SKM-1 (cell line): Measurements from ENCODE around the gene STK11.

Source experiments
- DNase-seq: peaks from one replicate; lab custom pipeline; 2025; ENCODE audit not compliant: unreplicated experiment; lab: John Stamatoyannopoulos, UW

Gene STK11

DNA sequence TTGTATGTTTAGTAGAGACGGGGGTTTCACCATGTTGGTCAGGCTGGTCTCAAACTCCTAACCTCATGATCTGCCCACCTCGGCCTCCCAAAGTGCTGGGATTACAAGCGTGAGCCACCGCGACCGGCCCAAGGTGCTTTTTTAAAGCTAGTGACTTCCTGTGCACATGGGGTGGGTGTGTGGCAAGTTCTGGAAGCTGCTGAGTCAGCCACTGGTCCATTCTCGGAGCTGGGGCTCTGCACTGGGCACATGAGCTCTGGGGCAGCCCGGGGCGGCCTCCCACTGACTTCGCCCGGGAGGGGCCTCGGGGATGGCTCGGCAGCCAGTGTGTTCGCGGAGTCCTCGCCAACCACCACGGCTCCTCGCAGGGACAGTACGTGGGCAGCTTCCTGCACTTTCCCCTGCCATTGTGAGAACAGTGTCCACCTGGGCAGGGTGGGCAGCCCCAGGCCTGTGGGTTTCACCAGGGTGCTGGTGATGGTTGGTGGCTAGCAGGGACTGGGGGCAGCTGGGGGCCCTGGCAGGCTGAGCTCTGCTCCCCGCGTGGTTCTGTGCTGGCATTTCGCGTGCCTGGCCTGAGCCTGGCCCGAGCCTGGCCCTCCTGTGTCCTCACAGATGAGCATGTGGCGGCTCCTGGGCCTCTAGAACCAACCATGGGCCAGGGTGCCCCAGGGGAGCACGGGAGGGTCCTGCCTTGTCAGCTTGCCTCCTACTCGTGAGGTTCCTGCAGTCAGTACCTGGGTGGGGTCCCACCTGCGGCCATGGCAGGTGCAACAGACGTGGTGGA is 20.1 kb downstream of the STK11 start:
- DNase-seq = no peak

DNA sequence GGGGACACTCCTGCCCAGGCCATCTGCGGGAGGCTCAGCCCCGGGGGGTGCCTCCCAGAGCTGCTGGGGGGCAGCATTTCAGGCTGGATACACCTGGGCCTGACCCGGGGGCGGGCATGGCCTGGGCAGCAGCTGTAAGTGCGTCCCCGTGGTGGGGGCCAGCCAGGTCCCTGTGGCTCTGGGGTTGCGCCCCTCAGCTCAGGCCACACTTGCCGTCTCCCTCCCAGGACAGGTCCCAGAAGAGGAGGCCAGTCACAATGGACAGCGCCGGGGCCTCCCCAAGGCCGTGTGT is 20.6 kb downstream of the STK11 start:
- DNase-seq = no peak

DNA sequence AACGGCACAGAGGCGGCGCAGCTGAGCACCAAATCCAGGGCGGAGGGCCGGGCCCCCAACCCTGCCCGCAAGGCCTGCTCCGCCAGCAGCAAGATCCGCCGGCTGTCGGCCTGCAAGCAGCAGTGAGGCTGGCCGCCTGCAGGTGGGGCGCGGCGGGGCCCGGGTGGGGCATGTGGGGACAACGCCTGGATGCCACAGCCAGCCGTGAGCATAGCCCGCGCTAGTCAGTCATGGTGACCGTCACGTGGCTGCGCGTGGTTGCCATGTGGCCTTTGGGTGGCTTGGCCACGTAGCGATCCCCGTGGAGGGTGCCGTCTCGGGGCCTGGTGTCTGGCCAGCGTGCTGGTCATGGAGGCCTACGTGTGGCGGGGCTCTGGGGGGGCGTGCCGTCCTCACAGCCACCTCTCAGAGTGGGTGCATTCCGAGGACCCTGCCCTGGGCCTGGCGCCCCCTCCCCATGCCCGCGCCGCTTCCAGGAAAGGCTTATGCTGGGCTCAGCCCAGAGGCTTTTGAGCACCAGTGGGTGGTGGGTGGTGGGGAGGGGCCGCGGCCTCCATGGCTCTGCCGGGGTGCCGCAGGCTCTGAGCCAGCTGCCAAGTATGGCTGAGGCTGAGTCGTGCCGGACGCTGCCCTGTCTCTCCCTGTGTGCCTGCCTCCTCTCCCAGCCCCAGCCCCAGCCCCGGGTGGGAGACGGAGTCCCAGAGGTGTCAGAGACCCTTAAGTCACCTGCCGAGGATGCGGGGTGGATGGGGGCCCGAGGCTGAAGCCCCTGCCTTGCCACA is 21.1 kb downstream of the STK11 start:
- no peak for DNase-seq

GRCh38 chr19:1227304-1228054 is 21.9 kb downstream of the STK11 start:
- DNase-seq = no peak

GRCh38 chr19:1228161-1228957 is 22.8 kb downstream of the STK11 start:
- DNase-seq = no peak

DNA sequence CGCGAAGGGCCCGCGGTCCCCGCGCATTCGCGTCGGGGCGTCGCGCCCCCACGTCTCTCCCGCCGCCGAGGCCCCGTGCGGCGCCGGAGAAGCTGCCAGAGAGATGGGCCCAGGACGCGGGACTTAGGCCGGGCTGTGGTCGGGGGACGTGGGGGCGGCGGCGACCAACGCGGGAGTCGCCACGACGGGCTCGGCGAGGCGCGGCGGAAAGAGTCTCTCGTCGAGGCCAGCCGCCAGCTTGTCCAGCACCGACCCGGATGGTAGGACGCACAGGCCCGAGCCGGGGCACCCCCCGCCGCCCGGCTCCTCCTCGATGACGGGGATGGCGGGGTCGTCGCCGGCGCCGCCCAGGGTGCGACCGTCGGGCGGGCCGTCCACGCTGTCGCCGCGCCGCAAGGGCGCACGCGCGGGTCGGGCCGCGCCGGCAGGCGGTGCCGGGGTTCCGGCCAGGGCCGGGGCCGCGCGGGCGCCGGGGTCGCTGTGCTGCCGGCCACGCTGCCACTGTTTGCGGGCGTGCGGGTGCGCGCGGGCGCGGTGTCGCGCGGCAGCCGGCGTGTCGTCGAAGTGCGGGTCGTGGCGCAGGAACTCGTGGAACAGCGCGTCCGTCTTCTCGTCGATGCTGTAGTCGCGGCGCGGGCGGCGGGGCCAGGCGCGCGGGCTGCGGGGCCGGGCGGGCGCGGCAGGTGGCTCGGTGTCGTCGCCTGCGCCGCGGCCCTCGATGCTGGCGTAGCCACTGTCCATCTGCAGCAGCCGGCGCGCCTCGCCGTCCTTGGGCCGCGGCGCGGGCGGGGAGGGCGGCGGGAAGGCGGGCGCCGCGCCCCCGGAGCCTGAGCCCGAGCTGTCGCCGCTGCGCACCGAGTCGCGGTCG is 23.7 kb downstream of the STK11 start:
- DNase-seq = no peak

DNA sequence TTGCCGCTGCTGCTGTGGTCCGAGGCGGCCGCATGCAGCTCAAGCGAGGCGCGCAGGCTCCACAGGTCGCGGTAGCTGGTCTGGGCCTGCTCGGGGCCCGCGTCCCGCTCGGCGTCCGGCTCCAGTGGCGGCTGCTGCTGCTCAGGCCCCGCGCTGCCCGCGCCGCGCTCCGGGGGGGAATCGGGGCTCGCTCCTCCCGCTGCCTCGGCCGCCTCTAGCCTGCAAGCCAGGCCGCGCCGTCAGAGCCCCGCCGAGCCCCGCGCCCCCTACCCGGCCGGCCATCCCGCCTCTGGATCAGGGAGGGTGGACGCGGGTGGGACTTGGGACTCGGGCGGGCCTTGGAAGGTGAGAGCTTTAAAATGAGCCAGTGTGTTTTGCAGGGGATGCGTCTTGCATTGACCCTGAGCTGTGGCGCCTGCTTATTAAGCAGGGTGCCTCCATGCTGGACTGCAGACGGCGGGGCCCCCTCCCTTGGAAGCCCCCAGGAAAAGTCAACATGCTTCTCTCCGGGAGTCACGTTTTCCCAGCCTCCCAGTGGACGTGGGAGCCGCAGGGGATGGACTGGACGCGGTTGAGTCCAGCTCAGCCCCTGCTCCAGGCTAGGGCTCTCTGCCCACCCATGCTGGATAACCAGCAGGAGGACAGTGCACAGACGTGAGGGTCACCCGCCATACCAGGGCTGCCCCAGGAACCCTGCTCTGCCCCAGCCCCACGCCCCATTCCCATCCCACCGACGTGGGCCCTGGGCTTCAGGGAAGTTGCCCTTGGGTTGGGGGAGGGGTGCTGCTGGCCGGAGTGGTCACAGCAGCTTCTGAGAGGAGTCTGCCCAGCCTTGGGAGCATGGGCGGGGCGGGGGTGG is 24.6 kb downstream of the STK11 start:
- no peak for DNase-seq

DNA sequence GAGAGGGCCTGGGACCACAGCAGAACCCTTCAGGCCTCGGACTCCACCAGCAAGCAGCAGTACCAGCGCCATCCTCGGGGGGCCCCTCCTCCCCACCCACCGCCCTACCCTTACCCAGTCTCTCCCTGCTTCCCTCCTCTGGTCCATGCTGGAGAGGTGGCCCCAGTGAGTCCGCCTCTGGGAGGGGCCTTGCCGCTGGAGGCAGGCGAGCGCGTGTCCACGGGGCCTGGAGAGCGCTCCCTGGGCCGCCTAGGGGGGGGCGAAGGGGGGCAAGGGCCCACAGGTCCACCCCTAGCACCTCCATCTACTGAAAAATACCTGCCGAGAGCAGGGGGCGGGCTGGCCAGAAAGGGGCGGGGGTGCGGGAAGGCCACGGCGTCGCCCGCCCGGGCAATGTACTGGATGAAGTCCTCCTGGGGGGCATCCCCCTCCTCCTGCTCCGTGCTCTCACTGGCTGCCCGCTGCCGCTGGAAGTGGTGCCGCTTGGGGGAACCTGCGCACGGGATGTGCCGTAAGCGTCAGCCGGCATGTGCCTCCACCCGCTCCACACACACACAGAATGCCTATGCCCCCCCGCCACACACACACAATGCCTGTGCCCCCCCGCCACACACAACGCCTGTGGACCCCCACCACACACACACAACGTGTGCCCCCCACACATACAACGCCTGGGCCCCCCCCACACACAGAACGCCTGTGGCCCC is 25.4 kb downstream of the STK11 start:
- DNase-seq = no peak

DNA sequence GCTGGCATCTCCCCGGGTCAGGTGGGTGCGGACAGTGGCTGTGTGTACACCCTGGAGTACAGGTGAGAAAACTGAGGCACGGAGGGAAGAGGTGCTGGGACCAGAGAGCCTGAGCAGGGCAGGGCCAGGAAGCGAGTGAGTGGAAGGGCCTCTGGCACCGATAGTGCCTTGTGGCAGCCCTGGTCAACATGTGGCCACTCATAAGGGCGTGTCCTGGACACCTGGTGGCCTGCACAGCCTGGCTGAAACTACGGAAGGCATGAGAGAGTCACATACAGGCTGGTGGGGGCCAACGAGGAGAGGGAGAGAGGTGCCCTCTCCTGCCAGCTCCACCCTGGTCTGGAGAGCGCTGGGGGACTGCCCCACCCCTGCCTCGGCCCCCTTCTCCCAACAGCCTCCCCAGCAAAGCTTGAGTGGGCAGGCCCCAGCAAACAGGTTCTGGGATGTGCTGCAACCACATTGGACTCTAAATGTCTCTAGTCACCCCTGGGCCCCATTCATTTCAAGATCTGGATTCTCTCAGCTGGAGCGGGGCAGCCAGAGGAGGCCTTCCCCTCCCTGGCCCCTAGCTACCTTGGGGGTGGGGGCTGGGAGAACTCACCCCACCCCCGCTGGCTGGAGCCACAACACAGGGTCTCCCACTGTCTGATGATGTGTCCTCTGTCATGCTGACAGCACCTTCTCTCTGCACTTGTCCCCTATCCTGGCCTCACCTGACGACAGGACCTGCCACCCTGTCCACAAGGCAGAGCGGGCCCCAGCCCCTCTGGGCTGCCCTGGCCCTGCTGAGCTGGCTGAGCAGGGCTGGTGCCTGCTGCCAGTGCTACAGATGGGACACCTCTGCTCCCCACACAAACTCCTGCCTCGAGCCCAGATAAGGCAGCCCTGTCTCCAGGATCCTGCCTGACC is 26.4 kb downstream of the STK11 start:
- no peak for DNase-seq

GRCh38 chr19:1232652-1233072 is 27.1 kb downstream of the STK11 start:
- no peak for DNase-seq

DNA sequence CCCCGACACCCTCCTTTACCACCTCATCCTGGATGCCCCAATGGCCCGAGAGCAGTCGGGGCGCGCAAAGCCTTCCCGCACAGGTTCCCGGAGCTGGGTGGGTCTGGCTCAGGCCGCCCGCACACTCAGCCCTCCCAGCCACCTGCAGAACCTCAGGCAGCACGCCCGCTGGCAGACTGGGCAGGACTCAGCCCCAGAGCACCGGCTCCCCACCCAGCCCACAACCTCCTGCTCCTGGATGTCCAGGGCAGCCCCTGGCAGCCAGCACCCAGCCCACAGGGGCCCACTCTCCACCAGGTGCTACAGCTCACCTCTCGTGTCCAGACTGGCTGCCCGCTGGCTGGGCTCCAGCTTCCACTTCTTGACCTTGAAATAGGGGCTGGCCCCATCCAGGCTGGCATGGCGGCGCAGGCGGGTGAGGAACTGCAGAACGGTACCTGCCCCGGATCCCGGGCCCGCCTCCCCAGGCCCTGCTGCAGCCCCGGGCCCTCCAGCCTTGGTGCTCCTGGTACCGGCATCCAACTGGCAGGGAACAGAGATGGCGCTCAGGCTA is 27.6 kb downstream of the STK11 start:
- DNase-seq = no peak

- DNase-seq = no peak
Measured at GRCh38 chr19:1234051-1234954, 28.7 kb downstream of the STK11 start.

DNA sequence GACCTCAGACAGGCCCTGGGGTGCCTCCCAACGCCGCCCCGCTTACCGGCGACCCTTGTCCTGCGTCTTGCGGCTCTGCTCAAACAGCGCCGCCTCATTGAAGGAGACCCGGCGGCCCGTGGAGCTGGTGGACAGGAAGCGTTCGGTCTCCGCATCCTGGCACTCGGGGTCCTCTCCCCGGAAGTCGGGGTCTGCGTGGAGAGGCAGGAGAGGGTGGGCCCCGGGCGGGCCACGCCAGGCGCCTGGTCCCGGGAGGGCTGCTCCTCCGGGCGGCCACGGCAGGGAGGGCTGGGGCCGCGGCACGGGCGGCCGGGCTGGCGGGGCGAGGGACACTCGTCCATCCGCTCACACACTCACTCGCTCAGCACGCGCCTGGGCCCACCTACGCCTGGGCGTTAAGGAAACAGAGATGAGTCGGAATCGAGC is 29.4 kb downstream of the STK11 start:
- no peak for DNase-seq

DNA sequence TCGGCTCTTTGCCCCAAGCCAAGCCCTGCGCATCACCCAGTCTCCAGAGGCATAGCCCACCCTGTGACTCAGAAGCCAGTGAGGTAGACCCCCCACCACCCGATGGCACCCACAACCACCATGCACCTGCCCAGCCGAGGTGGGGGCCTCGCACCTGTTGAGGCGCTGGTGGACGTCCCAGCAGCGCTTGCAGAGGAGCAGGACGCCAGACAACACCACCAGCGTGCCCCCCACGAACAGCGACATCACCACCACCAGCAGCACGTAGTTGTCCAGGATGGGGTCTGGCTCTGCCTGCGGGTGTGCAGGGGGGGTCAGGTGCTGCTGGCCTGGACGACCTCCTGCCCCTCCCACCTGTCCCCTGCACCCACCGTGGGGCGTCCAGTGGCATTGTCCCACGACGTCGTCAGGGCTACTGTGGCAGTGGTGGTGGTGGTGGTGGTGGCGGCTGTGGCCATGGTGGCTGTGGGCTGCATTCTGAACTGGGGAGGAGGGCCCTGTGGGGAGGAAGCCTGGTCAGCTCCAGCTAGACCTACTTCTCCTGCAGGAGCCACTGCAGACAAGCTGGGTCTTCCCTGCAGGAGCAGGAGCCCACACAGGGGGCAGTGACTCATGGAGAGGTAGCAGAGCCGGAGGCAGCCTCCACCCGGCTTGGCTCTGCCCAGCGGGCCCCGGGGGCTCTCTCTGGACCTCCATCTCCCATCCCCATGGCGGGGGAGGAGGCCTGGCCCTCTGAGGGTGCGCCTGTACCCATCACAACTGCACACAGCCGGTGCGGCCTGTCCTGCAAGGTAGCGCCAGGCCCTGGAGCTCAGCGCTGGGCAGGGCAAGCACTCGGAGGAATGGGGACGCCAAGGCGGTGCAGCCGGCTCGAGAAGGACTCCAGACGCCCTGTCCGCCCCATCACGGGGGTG is 30.3 kb downstream of the STK11 start:
- no peak for DNase-seq

- DNase-seq = no peak
Measured at GRCh38 chr19:1236576-1236975, 31.0 kb downstream of the STK11 start.
